ENCODE results near the gene ARID2.

DNA sequence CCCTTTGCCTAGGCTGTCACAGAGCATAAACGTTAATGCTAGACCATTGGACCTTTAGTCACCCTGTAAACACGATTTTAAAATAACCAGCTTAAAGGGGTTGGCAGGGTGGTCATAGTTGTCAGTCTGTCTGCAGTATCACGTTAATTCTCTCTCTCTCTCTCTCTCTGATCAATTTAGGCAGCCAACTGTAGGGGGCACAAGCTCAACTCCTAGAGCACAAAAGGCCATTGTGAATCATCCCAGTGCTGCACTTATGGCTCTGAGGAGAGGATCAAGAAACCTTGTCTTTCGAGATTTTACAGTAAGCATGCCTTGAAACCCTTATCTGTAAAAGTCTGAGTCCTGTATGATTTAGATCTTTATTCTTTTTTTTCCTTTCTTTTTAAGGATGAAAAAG, 163.7 kb downstream of the ARID2 start:
- TF ChIP-seq FOXK2 (IDR thresholded peaks at IDR 0.05) = no peak
- TF ChIP-seq, protein P1, sequence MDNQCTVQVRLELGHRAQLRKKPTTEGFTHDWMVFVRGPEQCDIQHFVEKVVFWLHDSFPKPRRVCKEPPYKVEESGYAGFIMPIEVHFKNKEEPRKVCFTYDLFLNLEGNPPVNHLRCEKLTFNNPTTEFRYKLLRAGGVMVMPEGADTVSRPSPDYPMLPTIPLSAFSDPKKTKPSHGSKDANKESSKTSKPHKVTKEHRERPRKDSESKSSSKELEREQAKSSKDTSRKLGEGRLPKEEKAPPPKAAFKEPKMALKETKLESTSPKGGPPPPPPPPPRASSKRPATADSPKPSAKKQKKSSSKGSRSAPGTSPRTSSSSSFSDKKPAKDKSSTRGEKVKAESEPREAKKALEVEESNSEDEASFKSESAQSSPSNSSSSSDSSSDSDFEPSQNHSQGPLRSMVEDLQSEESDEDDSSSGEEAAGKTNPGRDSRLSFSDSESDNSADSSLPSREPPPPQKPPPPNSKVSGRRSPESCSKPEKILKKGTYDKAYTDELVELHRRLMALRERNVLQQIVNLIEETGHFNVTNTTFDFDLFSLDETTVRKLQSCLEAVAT (IDR thresholded peaks at IDR 0.05) = no peak
- TF ChIP-seq RAD51 (IDR thresholded peaks at IDR 0.05) = no peak
- TF ChIP-seq SUZ12 (IDR thresholded peaks at IDR 0.05; ENCODE audit: unreplicated experiment) = no peak
